GM12878 (cell line): Measurements from ENCODE around the gene ITFG1. TPM values are rescaled to one million over a fixed set of nuclear protein-coding genes. Genes with fewer than 3 reads are reported as not detected.

Experiments
- ATAC-seq: fragments of 200-7000 bp; cut with Tn5 transposase; 3 replicates; pipeline ENCODE4 v1.9.1; 2020; ENCODE audit warnings: mild to moderate bottlenecking, moderate library complexity
- BruUV-seq: library from RNA; stranded (reverse); fragments of 400-500 nt; replicated peaks from 2 replicates; lab custom pipeline; 2021; lab: Mats Ljungman, UMichigan
- CTCF ChIA-PET: fragments of 300-600 bp; sonication (Branson Sonifier 250); formaldehyde crosslinking; extraction: SDS; loops from one replicate; lab custom pipeline; 2021; ENCODE audit warnings: inconsistent platforms; lab: Yijun Ruan, JAX
- POLR2A ChIA-PET: fragments of 350-600 bp; formaldehyde crosslinking; extraction: SDS; loops from one replicate; lab custom pipeline; 2021; ENCODE audit warnings: inconsistent platforms; lab: Charles Lee
- RAD21 ChIA-PET: fragments of 300-600 bp; sonication (Branson Sonifier 250); formaldehyde crosslinking; loops from one replicate; lab custom pipeline; 2023; ENCODE audit warnings: antibody characterized with exemption; ENCODE audit not compliant: unreplicated experiment; lab: Charles Lee
- SMC1A ChIA-PET: fragments of 300-600 bp; sonication (Branson Sonifier 250); formaldehyde crosslinking; loops from one replicate; lab custom pipeline; 2023; ENCODE audit not compliant: unreplicated experiment, uncharacterized antibody; lab: Charles Lee
- DNase-seq: peaks from one replicate; pipeline ENCODE4 v3.0.0-alpha.2; 2011; ENCODE audit warnings: low read depth, low spot score
- FAIRE-seq: peaks from 3 replicates; lab custom pipeline; 2011; peaks lifted over from hg19 to GRCh38; lab: Jason Lieb, UNC
- H2AFZ ChIP-seq: 2 replicates; pipeline ENCODE4 v1.6.0; 2011; ENCODE audit warnings: low read depth, low read length, control low read depth; ENCODE audit not compliant: control insufficient read depth
- H3K27ac ChIP-seq: 2 replicates; pipeline ENCODE4 v1.5.1; 2011; ENCODE audit warnings: control low read depth; ENCODE audit not compliant: control insufficient read depth, insufficient read depth
- H3K27me3 ChIP-seq, 2 experiments: replicated peaks in 1 of 2; 2 replicates each; pipeline versions ENCODE4 v1.6.0 to v1.6.1; 2011; ENCODE audit warnings: low read length in 1 of 2; ENCODE audit not compliant: control insufficient read depth in 2 of 2, insufficient read depth in 2 of 2
- H3K36me3 ChIP-seq, 2 experiments: 2 replicates each; pipeline ENCODE4 v1.5.1; 2011; ENCODE audit warnings: low read length in 1 of 2; ENCODE audit not compliant: control insufficient read depth in 2 of 2, insufficient read depth in 2 of 2
- H3K4me1 ChIP-seq: 2 replicates; pipeline ENCODE4 v1.6.1; 2011; ENCODE audit warnings: mild to moderate bottlenecking, low read length, moderate library complexity, mixed read lengths; ENCODE audit not compliant: control insufficient read depth, insufficient read depth
- H3K4me2 ChIP-seq: 2 replicates; pipeline ENCODE4 v1.6.0; 2011; ENCODE audit warnings: control low read depth; ENCODE audit not compliant: control insufficient read depth, insufficient read depth
- H3K4me3 ChIP-seq: fragments of 200-600 bp; sonication (generic); 2 replicates; pipeline ENCODE4 v1.5.1; 2016
- H3K79me2 ChIP-seq: 2 replicates; pipeline ENCODE4 v1.6.0; 2011; ENCODE audit warnings: low read length; ENCODE audit not compliant: control insufficient read depth, insufficient read depth
- H3K9ac ChIP-seq: 2 replicates; pipeline ENCODE4 v1.8.0; 2011; ENCODE audit warnings: low read length, control low read depth, mixed read lengths; ENCODE audit not compliant: control insufficient read depth, insufficient read depth
- H3K9me3 ChIP-seq: replicated peaks from 3 replicates; pipeline ENCODE4 v1.5.1; 2011; ENCODE audit warnings: mild to moderate bottlenecking, low read length; ENCODE audit not compliant: control insufficient read depth, insufficient read depth
- H4K20me1 ChIP-seq: 2 replicates; pipeline ENCODE4 v1.6.0; 2011; ENCODE audit not compliant: control insufficient read depth, insufficient read depth
- ATF7 ChIP-seq: fragments of 450-650 bp; IDR thresholded peaks from 2 replicates; pipeline ENCODE4 v1.6.1; 2016; ENCODE audit warnings: low read depth, mild to moderate bottlenecking
- BRCA1 ChIP-seq: IDR thresholded peaks from 2 replicates; pipeline ENCODE4 v1.6.1; 2011; ENCODE audit warnings: low read depth, low read length, improper control_type of control experiment
- E2F8 ChIP-seq: fragments of 450-650 bp; IDR thresholded peaks from 2 replicates; pipeline ENCODE4 v1.6.1; 2018; ENCODE audit warnings: mild to moderate bottlenecking, low read depth, moderate library complexity; ENCODE audit not compliant: partially characterized antibody
- ETV6 ChIP-seq, 2 experiments: fragments of 450-650 bp in 1 of 2; IDR thresholded peaks in 1 of 2; conservative IDR thresholded peaks in 1 of 2; 2 replicates each; pipeline ENCODE4 v1.6.1; 2014; ENCODE audit warnings: antibody characterized with exemption in 1 of 2, borderline replicate concordance in 1 of 2, low read depth in 1 of 2, mild to moderate bottlenecking in 1 of 2, moderate library complexity in 1 of 2
- IRF3 ChIP-seq: fragments of 450-650 bp; IDR thresholded peaks from 2 replicates; pipeline ENCODE4 v1.6.1; 2014; ENCODE audit warnings: mild to moderate bottlenecking
- IRF5 ChIP-seq: fragments of 450-650 bp; IDR thresholded peaks from 2 replicates; pipeline ENCODE4 v1.6.1; 2017; ENCODE audit warnings: borderline replicate concordance
- MTA2 ChIP-seq: fragments of 450-650 bp; IDR thresholded peaks from 2 replicates; pipeline ENCODE4 v1.6.1; 2016; ENCODE audit warnings: low read depth, mild to moderate bottlenecking, moderate library complexity
- NFYB ChIP-seq: IDR thresholded peaks from 2 replicates; pipeline ENCODE4 v1.6.1; 2011; ENCODE audit warnings: low read depth, mild to moderate bottlenecking, low read length, improper control_type of control experiment, moderate library complexity; ENCODE audit not compliant: insufficient read depth
- PAX8 ChIP-seq: fragments of 450-650 bp; IDR thresholded peaks from 2 replicates; pipeline ENCODE4 v1.6.1; 2017; ENCODE audit warnings: mild to moderate bottlenecking, moderate library complexity
- POLR2A ChIP-seq: IDR thresholded peaks from 2 replicates; pipeline ENCODE4 v1.6.1; 2011; ENCODE audit warnings: low read depth, mild to moderate bottlenecking, low read length
- RAD51 ChIP-seq: fragments of 450-650 bp; IDR thresholded peaks from 2 replicates; pipeline ENCODE4 v1.6.1; 2016; ENCODE audit warnings: moderate library complexity, mild to moderate bottlenecking, inconsistent platforms
- SIX5 ChIP-seq: IDR thresholded peaks from 2 replicates; pipeline ENCODE4 v1.6.1; 2011; ENCODE audit warnings: mild to moderate bottlenecking, low read depth, low read length, moderate library complexity; ENCODE audit not compliant: severe bottlenecking
- SMARCA5 ChIP-seq: fragments of 450-650 bp; IDR thresholded peaks from 2 replicates; pipeline ENCODE4 v1.6.1; 2017; ENCODE audit warnings: mild to moderate bottlenecking
- TCF12 ChIP-seq: IDR thresholded peaks from 2 replicates; pipeline ENCODE4 v1.6.1; 2011; ENCODE audit warnings: low read depth, mild to moderate bottlenecking, low read length
- ZBTB40 ChIP-seq: fragments of 450-650 bp; IDR thresholded peaks from 2 replicates; pipeline ENCODE4 v1.6.1; 2016; ENCODE audit warnings: mild to moderate bottlenecking, moderate library complexity, borderline replicate concordance
- ZNF217 ChIP-seq: fragments of 450-650 bp; IDR thresholded peaks from 2 replicates; pipeline ENCODE4 v1.6.1; 2017; ENCODE audit warnings: antibody characterized with exemption, mild to moderate bottlenecking
- ZZZ3 ChIP-seq: IDR thresholded peaks from 2 replicates; pipeline ENCODE4 v1.6.1; 2011; ENCODE audit warnings: low read depth; ENCODE audit not compliant: control insufficient read depth, insufficient read length
- WGBS: methylation state at CpG from one replicate; pipeline ENCODE4 v1.1.6; 2016; ENCODE audit warnings: low lambda C conversion rate; ENCODE audit not compliant: insufficient replicate concordance, insufficient coverage; ENCODE audit errors: missing lambda C conversion rate; 5-methylcytosine and 5-hydroxymethylcytosine counted together
- in situ Hi-C: fragments of 300-500 bp; cut with MboI; formaldehyde crosslinking; loops from 9 replicates; pipeline ENCODE4 v1.14.3; 2018; ENCODE audit warnings: mixed read lengths
- intact Hi-C: fragments of 100-400 bp; cut with micrococcal nuclease; formaldehyde crosslinking; loops from one replicate; pipeline ENCODE4 v1.14.2; 2022; ENCODE audit not compliant: unreplicated experiment
- polyA plus RNA-seq, 11 experiments: library from polyadenylated mRNA; depleted of rRNA in 4 of 11; unstranded in 6 of 11; stranded (reverse) in 5 of 11; fragments of >200 nt; fragmentation: Nextera tagmentation in 4 of 11; fragmentation: Illumina TruSeq in 1 of 11; extraction: Ambion mirVana in 4 of 11; extraction: Trizol in 1 of 11; gene quantifications; 1 replicate in 1 of 11; 2 replicates in 10 of 11; pipeline versions ENCODE4 v1.2.1 to v1.2.3, GENCODE V29; 2011 to 2016; ENCODE audit warnings: inconsistent platforms in 2 of 11, missing spikeins in 2 of 11, low read depth in 1 of 11
- total RNA-seq, 4 experiments: library from RNA; depleted of rRNA in 3 of 4; stranded (reverse); fragments of >200 nt in 3 of 4; fragmentation: Illumina TruSeq in 1 of 4; extraction: Trizol in 1 of 4; gene quantifications; 2 replicates each; pipeline versions ENCODE4 v1.2.1 to v1.2.3, GENCODE V29; 2013 to 2021

ITFG1 gene
- total and polyA plus RNA-seq, 10 of the 15 experiments (the other 5 are each of a cell fraction or from before 2014, with no cell fraction given) = 9.3 to 56.3 (median 28.6) TPM

GRCh38 chr16:47196457-47196856 lies 264.4 kb downstream of the ITFG1 start:
- SMC1A ChIA-PET = no interaction called here
- Histone ChIP-seq H3K9ac (no peak overlapping the region), H3K36me3 (no peaks in the 10 kb centered on the region), H3K79me2 (no peaks in the 10 kb centered on the region), H3K4me3 (no peak overlapping the region), H3K4me1 (no peaks in the 10 kb centered on the region), H3K27me3 (no peaks in the 10 kb centered on the region), H4K20me1 (no peaks in the 10 kb centered on the region), H2AFZ (no peak overlapping the region), H3K4me2 (no peak overlapping the region), H3K9me3 (no peaks in the 10 kb centered on the region), H3K27ac (no peak overlapping the region)
- DNase-seq = no peak
- RAD21 ChIA-PET = no interaction called here
- 95% methylated on average over 5 of the region's 5 CpGs for WGBS
- CTCF ChIA-PET = interaction anchor here (0.9 to 1.5 kb wide), 2 partner anchors 33 to 968 kb away, joined by 4 to 5 read pairs; no protein-coding TSS in a partner anchor
- FAIRE-seq = no peak
- no TSS peak for BruUV-seq
- intact Hi-C loops (no loop called here), in situ Hi-C loops (no loop called here)
- POLR2A ChIA-PET = no interaction called here
- no peak for ATAC-seq
- TF ChIP-seq PAX8 (no peak), ZBTB40 (no peak), MTA2 (no peak), ATF7 (no peak), IRF3 (no peak), E2F8 (no peak), SIX5 (no peak), ETV6 (conservative IDR thresholded peaks at IDR 0.05 in 1 of 2, IDR thresholded peaks at IDR 0.05 in 1 of 2; ENCODE audit: borderline replicate concordance in 1 of 2, low read depth in 1 of 2) (no peak), POLR2A (no peak), TCF12 (no peak), RAD51 (no peak), ZNF217 (no peak), NFYB (no peak), ZZZ3 (no peak), IRF5 (no peak), SMARCA5 (no peak), BRCA1 (no peak)
